ENCODE data around the gene PI4KB. TPM values are rescaled to one million over a fixed set of nuclear protein-coding genes. Genes with fewer than 3 reads are reported as not detected.
A peak's percentile ranks its signal among the peaks of the same experiment; 100 is the strongest.

PI4KB gene
- total RNA-seq, 1 experiment from 2014 or later, result 52.7 TPM

DNA sequence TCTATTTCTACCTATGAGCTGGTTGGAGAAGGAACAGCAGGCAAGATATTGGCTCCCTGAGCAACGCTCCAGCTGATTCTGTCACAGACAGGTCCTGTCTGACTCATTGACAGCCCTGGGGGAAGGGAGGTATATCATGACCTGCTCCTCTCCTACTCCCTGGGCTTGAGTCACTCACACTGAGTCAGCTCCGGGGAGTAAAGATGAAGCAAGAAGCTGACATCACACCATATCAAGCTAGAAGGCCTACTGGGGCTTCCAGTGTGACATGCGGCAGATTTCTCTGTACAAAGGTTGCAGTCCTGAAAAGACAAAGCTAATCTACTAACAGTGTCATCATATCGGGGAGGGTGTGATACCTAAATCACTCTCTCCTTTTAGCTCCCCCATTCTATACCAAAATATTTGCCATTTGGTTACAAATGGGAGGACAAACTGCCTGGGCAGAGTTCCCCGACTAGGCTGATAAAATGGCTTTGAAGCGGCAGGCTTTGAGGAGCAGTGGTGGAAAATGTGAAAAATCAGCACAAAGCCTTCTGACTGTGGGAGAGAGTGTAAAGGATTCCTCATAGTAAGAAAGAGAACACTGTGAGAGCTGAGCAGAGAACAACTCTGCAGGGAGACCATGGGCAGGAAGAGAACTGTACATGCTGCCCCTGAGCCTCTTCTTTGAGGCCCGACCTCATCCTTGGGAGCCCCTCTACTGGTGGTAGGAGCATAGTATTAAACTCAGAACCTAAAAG, 15.5 kb downstream of the PI4KB start:
- BruUV-seq (replicated peaks), result TSS peak; percentile 61
- ChIA-PET POLR2A (interaction anchor here (0.5 to 1.2 kb wide), 4 partner anchors 15 to 87 kb away, joined by 3 to 10 read pairs (median 4); partner anchors contain the start of gene PI4KB), CTCF (interaction anchor here (0.7 to 3.6 kb wide), 6 partner anchors 11 to 33 kb away, joined by 3 to 28 read pairs (median 4); no protein-coding TSS in a partner anchor)
- intact Hi-C loops (cut with micrococcal nuclease; ENCODE audit: unreplicated experiment), result loop anchor here (1.0 to 2.0 kb wide), 2 partner anchors 10 to 15 kb away; partner anchors contain the start of gene PI4KB
- Histone ChIP-seq H3K9me3 (no peaks in the 10 kb centered on the region), H3K4me1 (peaks cover 67% of the 10 kb centered on the region), H3K36me3 (ENCODE audit: control insufficient read depth, insufficient read depth, low read length) (no peaks in the 10 kb centered on the region), H3K27me3 (replicated peaks; ENCODE audit: control insufficient read depth, insufficient read depth, low read length) (no peaks in the 10 kb centered on the region), H3K4me3 (ENCODE audit: low read depth, low read length) (no peak overlapping the region)
- Mint-ChIP-seq H3K9me3 (ENCODE audit: unreplicated experiment) (no peaks in the 10 kb centered on the region), H3K4me1 (ENCODE audit: low read depth, unreplicated experiment) (peaks cover 43% of the 10 kb centered on the region), H3K4me3 (ENCODE audit: unreplicated experiment) (no peak overlapping the region), H3K27me3 (ENCODE audit: insufficient read depth, unreplicated experiment) (no peaks in the 10 kb centered on the region), H3K36me3 (ENCODE audit: insufficient read depth, unreplicated experiment) (peaks cover 66% of the 10 kb centered on the region), H3K27ac (ENCODE audit: unreplicated experiment) (peak overlapping the region; percentile 78)
- DNase-seq, result peak; percentile 83 to 89
- TF ChIP-seq, protein P1, sequence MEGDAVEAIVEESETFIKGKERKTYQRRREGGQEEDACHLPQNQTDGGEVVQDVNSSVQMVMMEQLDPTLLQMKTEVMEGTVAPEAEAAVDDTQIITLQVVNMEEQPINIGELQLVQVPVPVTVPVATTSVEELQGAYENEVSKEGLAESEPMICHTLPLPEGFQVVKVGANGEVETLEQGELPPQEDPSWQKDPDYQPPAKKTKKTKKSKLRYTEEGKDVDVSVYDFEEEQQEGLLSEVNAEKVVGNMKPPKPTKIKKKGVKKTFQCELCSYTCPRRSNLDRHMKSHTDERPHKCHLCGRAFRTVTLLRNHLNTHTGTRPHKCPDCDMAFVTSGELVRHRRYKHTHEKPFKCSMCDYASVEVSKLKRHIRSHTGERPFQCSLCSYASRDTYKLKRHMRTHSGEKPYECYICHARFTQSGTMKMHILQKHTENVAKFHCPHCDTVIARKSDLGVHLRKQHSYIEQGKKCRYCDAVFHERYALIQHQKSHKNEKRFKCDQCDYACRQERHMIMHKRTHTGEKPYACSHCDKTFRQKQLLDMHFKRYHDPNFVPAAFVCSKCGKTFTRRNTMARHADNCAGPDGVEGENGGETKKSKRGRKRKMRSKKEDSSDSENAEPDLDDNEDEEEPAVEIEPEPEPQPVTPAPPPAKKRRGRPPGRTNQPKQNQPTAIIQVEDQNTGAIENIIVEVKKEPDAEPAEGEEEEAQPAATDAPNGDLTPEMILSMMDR (IDR thresholded peaks at IDR 0.05; ENCODE audit: insufficient read depth in 1 of 2, low read depth in 1 of 2, low read length in 1 of 2, severe bottlenecking in 1 of 2, unreplicated experiment in 1 of 2), result no peak

DNA sequence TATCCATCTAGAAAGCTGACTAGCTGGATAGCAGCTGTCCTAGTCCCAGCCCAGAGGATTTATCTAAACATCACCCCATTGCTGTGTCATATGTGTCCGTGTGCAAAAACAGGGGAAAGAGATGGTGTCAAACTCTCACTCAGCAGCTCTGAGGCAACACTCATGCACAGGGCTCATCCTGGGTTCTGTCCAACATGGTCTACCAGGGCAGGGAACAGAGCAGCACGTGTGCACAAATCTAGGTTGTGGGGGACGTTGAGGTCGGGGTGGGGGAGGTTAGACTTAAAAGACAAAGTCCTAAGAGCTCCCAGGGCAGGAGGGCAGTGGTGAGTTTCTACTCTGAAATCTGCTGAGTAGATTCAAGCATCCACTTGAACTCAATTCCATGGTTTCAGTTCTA, 16.2 kb downstream of the PI4KB start:
- ChIA-PET CTCF (interaction anchor here (0.7 to 3.6 kb wide), 6 partner anchors 10 to 114 kb away, joined by 3 to 28 read pairs (median 4); no protein-coding TSS in a partner anchor), POLR2A (interaction anchor here (1.1 to 1.2 kb wide), 2 partner anchors 16 to 30 kb away, joined by 4 to 10 read pairs; partner anchors contain the start of gene PI4KB)
- Mint-ChIP-seq H3K36me3 (ENCODE audit: insufficient read depth, unreplicated experiment) (peaks cover 71% of the 10 kb centered on the region), H3K4me3 (ENCODE audit: unreplicated experiment) (no peak overlapping the region), H3K27me3 (ENCODE audit: insufficient read depth, unreplicated experiment) (no peaks in the 10 kb centered on the region), H3K9me3 (ENCODE audit: unreplicated experiment) (no peaks in the 10 kb centered on the region), H3K27ac (ENCODE audit: unreplicated experiment) (peak overlapping the region; percentile 78), H3K4me1 (ENCODE audit: low read depth, unreplicated experiment) (peaks cover 43% of the 10 kb centered on the region)
- H3K4me3 ChIP-seq (ENCODE audit: low read depth, low read length), result no peak overlapping the region
- BruUV-seq (replicated peaks), result no TSS peak
- intact Hi-C loops (cut with micrococcal nuclease; ENCODE audit: unreplicated experiment), result loop anchor here (1.0 to 2.0 kb wide), 2 partner anchors 10 to 16 kb away; partner anchors contain the start of gene PI4KB
- TF ChIP-seq, protein P1 (IDR thresholded peaks at IDR 0.05; ENCODE audit: insufficient read depth in 1 of 2, low read depth in 1 of 2, low read length in 1 of 2, severe bottlenecking in 1 of 2, unreplicated experiment in 1 of 2), result no peak
- no peaks in the 10 kb centered on the region for H3K27me3 ChIP-seq (replicated peaks; ENCODE audit: control insufficient read depth, insufficient read depth, low read length)
- DNase-seq, result no peak
- H3K36me3 ChIP-seq (ENCODE audit: control insufficient read depth, insufficient read depth, low read length), result peaks cover 2% of the 10 kb centered on the region; the same call in 1 of the 2 replicates
- peaks cover 63% of the 10 kb centered on the region for H3K4me1 ChIP-seq
- H3K9me3 ChIP-seq, result no peaks in the 10 kb centered on the region

DNA sequence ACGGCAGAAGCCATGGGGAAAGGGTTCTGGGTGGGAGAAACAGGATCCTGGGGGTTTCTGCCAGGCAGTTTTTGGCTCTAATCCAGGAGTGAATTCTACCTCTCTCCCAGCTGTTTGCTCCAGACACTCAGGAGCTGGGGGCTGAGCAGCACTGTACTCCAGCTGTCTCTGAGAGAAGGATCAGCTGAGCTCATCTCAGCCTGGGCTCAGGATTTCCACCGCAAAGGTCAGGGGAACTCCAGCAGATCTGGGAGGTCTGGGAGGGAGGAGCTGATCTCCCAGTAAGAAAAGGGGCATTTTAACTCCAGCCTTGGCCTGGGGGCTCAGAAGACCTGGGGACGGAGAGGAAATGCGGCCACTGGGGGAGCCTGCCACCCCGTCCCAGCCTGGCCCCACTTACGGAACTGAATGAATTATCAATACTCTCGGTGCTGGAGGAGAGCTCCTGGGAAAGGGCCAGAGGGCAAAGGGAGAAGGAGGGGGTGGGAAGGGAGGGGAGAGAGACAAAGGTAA, 17.3 kb downstream of the PI4KB start:
- Mint-ChIP-seq H3K36me3 (ENCODE audit: insufficient read depth, unreplicated experiment) (peaks cover 81% of the 10 kb centered on the region), H3K4me3 (ENCODE audit: unreplicated experiment) (no peak overlapping the region), H3K4me1 (ENCODE audit: low read depth, unreplicated experiment) (peaks cover 36% of the 10 kb centered on the region), H3K27ac (ENCODE audit: unreplicated experiment) (no peak overlapping the region), H3K9me3 (ENCODE audit: unreplicated experiment) (no peaks in the 10 kb centered on the region), H3K27me3 (ENCODE audit: insufficient read depth, unreplicated experiment) (no peaks in the 10 kb centered on the region)
- ChIA-PET POLR2A (no interaction called here), CTCF (interaction anchor here (0.9 to 3.6 kb wide), 3 partner anchors 9 to 31 kb away, joined by 4 to 28 read pairs (median 9); partner anchors contain the start of gene PI4KB)
- BruUV-seq (replicated peaks), result no TSS peak
- Histone ChIP-seq H3K9me3 (no peaks in the 10 kb centered on the region), H3K27me3 (replicated peaks; ENCODE audit: control insufficient read depth, insufficient read depth, low read length) (no peaks in the 10 kb centered on the region), H3K4me3 (ENCODE audit: low read depth, low read length) (no peak overlapping the region), H3K4me1 (peaks cover 52% of the 10 kb centered on the region), H3K36me3 (ENCODE audit: control insufficient read depth, insufficient read depth, low read length) (peaks cover 4% of the 10 kb centered on the region)
- intact Hi-C loops (cut with micrococcal nuclease; ENCODE audit: unreplicated experiment), result loop anchor here (2.0 to 10.0 kb wide), 2 partner anchors 17 to 95 kb away; partner anchors contain the start of gene PI4KB
- DNase-seq, result no peak
- TF ChIP-seq, protein P1 (IDR thresholded peaks at IDR 0.05; ENCODE audit: insufficient read depth in 1 of 2, low read depth in 1 of 2, low read length in 1 of 2, severe bottlenecking in 1 of 2, unreplicated experiment in 1 of 2), result no peak

Measured in Caco-2 (cell line).